HG02623 (cell line): ENCODE measurements around the gene RAB11FIP5.
"Not testable (repeated sequence)": the region's sequence is repeated elsewhere in the genome, so short reads cannot be mapped to it uniquely, and the experiment has no call there.

Source experiments
- ATAC-seq: cut with Tn5 transposase; IDR thresholded peaks from one replicate; pipeline ENCODE4 v1.9.1; 2021; ENCODE audit warnings: moderate library complexity; ENCODE audit not compliant: unreplicated experiment

The RAB11FIP5 gene

DNA sequence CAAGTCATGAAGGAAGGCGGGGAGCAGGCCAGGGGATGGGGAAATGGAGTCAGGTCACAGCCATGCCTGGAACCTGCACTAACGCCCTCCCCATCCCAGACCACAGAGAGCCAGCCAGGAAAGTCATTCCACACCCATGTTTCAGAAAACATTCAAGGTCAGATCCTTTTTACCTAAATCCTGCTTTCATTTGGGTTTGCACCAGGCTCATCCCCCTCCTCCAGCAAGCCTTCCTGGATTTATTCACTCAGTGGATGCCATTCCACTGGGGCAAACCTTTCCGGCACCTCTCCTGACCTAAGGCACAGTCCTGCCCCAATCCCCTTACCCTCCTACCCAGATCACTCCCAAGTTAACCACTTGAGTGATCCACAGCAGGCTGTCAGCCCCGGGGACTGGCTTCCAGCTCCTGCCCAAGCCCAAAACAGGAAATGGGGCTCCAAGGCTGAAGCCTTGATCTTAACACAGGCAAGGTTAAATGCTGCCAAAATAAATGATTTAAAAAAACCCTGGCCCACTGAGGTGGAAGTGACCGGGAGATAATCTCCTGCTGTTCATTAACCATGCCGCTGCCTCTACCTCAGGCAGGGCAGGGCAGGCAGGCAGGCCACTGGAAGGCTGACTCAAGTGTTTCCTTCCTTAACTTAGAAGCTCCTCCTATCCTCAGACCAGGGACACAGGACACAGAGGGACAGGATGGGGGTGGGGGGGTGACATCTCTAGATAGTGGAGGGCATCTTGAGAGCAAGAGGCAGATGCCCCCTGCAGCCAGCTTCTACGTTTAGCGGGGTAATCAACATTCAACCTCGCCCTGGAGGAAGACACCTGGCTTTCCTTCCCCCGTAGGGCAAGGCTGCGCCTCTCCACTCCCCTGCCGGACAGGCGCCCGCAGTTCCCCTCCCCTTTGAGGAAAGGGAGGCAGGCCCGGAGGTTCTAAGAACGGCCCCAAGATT is 1.4 kb downstream of the RAB11FIP5 start:
- no peak for ATAC-seq

DNA sequence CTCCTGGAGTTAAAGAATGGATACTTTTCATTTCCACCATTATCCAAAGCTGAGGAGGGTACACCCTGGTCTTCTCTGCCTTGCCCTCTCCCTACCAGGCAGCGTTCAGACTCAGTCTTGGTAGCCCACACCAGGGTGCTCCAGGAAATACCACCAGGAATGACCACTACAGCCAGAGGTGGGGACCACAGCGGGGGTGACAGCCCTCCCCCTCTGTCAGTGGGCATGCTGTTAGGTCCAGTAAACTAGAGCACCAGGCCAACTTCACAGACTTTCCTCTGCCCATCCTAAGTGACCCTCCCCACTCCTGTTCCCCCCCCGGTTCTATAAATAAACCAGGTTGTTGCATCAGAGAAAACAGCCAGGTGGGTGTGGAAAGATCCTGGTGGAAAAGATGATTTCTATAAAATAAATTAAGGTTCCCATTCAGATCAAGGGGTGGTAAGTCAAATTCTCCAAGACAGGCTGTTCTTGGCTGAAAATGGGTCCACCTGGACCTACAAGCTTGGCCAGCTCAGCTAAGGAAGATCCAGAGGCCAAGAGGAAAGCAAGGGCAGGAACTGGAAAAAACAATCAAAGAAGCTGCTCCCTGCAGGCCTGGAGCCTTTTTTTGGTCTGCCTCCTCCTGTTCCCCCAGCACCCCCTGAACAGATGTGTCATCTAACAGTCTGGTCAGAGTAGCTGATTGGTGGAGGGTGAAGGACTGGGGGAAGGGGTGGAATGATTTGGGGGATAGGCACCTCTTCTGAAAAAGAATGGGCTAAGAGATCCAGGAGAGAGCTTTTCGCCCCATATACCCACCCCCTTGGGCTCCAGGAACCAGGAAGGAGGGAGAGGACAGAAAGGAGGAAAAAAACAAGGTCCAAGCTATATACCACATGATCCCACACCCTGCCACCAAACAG is 2.3 kb downstream of the RAB11FIP5 start:
- ATAC-seq: no peak

DNA sequence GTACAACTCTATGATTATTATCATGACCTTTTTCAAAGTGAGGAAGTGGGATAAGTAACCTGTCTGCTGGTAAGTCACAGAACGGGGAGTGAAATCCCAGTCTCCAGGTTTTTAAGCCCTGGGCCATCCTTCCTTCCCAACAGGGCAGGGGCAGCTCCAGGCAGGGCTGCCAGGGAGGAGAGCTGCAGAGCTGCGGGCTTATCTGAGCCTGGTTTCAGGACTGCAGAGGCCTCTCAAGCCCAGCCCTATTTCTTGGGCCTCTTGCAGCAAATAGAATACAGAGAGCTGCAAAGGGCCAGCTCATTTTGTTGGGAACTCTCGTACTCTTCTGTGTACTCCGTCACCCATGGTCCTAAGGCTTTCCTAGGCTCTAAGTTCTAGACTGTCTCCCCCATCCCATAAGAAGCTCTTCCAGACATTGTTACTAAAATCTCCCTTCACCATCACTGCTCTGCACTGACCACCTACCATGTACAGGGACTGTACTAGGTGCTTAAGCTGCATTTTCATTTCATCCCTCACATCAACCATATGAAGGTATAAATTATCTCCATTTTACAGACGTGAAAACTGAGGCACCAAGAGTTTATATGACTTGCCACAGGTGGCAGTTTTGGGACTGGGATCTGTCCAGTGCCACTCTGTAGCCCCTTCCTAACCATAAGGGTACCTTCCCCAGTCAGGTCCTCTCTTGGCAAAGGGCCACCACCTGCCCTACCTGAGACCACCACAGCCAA is 3.1 kb downstream of the RAB11FIP5 start:
- ATAC-seq: no peak

DNA sequence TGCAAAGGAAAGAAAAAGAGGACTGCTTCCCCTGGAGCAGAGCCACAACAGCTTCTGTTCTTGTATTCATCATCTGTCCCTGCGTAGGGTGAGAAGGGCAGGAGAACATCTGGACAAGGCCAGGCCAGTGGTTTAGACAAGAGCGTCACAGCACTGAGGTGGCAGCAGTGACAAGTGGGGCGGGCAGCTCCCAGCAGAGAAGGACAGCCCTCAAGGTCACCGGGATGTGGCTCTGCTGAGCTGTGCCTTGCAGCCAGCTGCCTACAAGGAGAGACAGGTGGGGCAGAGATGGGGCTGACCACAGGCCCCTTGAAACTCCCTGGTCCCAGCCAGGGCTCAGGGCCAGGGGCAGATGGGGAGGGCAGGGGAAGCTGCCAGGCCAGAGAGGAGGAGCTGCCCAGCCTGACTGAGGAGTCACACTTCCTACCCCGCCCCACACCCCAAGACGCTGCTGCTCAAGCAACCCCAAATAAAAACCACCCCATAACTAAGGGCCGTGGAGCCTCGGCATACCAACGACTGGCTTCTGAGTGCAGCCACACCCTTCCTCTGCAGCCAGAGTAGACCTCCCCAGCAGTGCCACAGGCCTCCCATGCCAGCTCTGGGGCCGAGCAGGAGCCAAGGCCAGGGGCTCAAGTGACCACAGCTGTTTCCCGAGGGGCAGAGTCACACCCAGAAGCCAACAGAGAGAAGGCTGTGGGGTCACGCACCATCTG is 5.4 kb downstream of the RAB11FIP5 start:
- no peak for ATAC-seq

DNA sequence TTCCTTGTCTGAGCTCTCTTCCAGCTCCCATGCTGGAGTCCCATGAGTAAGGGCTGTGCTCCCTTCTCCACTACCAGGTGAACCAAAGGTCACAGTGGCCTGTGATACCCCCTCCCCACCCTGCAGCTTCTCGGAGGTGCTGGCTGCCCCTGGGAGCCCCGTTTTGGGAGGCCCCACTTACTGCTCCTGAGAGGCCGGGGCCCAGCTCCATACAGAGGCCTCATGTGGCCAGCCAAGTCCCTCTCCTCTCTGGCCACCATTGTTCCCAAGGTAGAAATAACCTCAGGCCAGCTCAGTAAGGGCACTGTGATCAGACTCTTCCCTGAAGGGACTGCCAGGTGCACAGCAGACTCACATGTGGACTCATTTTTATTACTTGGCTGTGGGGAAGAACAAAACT is 6.0 kb downstream of the RAB11FIP5 start:
- no peak for ATAC-seq

DNA sequence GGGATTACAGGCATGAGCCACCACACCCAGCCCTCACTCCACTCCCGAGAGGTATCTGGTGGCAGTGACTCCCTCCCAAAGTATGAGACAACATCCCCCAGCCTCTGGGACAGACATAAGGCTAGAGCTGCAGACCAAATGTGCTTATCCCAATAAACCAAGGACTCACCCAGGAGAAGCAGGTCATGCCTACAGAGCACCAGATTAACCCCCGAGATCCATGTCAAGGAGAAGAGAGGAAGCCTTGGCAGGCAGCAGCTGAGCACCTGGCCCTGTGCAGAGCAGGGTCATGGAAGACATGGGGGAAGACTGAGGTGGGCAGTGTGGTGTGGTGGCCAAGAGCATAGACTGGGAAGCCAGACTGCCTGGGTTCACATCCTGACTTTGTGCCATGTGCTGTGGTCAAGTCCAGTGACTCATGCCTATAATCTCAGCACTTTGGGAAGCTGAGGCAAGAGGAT is 7.2 kb downstream of the RAB11FIP5 start:
- ATAC-seq: no peak

DNA sequence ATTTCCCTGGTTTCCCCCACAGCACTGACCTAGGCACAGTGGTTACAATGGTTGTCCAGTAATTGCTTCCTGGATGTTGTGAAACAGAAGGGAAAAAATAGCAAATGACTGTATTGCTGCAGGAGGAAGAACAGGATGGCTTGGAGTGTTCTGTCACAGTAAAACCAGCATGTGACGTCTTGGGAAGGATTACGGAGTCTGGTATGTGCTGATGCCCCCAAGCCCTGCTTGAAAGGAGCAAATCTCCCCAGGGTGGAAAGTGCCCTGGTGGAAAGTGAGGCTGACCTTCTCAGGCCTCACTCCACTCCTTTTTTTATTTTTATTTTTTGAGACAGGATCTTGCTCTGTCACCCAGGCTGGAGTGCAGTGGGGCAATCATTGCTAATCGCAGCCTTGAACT is 7.8 kb downstream of the RAB11FIP5 start:
- no peak for ATAC-seq

DNA sequence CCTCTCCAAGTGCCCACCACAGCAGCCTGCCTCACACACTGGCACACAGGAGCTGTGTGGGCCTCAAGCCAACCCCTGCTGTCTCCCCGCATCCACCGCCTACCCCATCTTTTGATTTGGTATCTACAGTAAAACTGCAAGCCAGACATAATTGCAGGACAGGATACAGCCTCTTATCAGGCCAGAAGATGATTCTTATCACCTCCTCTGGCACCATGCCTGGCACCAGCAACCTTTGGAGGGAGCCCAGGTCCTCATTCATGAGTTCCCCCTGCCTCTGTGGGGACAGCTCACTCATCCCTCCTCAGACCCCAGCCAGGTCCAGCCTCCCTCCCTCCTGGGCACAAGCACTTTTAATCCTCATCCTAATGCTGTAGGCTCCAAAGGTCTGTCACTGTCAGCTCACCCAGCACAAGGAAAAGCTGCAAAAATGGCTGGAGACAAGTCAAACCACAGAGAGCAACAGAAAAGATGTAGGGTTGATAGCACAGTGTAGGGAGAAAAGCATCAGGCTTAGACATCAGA is 9.7 kb downstream of the RAB11FIP5 start:
- ATAC-seq: no peak

DNA sequence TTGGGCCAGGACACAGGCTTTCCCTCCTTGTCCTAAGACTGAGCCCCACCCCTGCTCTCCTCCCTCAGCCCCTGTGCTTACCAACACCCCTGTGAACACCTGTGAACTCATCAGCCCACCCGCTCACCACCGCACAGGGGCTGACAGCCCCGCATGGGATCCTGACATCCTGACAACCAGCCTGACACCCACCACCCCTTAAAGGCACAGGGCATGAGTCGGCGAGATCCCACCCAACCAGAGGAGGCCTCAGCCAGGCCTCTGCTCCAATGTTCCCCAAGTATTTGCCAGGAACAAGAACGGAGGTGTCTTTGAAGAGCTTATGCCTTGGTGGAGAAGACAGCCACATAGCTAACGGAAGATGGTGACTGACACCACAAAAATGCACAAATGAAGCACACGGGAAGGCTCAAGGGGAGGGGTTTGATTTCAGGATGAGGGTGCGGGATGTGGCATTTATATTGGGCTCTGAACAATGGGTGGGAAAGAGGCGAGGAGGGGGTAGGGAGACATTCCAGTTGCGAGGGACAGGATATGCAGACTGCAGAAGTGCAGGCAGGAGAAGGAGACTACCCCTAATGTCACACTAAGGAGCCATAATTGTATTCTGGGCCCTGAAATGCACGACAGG is 11.0 kb downstream of the RAB11FIP5 start:
- no peak for ATAC-seq

DNA sequence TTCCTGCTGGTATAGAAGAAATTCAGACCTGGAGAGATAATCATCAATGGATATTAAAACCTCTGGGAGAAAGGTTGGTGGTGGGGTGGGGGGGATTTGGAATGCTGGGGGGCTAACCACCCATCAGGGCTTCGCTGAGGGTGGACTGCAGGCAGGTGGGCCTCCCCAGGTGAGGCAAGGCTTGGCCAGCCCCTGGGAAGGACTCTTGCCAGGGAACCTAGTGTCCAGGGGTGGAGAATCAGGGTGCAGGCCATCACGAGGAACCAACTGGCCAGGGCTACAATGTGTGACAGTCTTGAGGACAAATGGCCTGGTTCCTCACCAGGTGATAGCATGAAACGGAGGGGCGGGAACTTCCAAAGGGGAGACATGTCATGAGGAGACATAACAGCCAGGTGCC is 11.8 kb downstream of the RAB11FIP5 start:
- no peak for ATAC-seq

DNA sequence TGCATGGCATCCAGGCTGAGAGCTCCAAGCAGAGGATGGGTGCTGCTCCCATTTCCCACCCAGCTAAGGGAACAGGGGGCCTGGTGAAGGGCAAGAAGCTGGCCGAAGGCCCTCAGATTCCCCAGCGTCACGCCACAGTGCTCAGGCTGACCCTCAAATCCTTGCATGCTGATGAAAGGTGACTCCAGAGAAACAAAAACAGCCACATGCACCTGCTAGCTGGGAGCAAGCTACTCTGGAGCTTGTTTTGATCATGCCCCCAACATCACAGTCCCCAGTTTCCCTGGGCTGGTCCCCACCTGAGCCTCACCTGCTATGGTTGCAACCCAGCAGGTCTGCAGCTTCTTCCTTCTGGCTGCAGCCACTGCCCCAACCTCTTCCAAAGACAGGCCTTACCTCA is 13.3 kb downstream of the RAB11FIP5 start:
- ATAC-seq: no peak

DNA sequence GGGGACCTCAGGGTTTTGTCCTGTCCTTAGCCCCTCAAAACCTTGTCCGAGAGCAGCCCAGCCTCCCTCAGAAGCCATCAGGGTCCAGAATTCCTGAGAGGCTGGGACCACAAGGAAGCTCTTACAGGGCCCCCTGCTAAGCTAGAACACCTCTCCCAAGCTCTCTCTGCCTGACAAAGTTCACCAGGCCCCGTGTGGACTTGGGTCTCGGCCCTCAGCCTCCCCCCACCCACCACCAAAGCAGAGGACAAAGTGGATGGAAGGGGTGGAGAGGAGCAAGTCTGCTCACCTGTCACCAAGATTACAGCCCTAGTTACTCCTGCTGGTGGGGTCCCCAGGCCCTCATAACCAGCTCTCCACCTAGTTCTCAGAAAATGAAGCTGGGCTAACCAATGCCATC is 16.8 kb downstream of the RAB11FIP5 start:
- ATAC-seq: no peak

DNA sequence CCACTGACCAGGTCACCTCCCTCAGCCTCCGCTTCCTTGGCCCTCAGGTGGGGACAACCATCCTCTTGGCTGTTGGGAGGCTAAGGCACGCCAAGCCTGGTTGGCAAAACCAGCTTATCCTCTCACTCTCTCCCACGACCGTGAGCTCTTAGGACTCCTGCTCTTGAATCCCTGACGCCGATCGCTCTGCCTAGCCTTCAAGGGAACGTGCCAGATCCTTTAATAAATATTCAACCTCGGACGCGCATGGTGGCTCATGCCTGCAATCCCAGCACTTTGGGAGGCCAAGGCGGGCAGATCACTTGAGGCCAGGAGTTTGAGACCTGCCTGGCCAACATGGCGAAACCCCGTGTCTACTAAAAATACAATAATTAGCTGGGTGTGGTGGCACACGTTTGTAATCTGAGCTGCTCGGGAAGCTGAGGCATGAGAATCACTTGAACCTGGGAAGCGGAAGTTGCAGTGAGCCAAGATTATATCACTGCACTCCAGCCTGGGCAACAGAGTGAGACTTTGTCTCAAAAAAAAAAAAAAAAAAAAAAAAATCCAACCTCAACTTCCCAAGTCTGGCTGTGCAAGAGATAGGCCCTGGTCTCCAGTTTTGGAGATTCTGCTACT is 19.0 kb downstream of the RAB11FIP5 start:
- ATAC-seq: not testable (repeated sequence)

DNA sequence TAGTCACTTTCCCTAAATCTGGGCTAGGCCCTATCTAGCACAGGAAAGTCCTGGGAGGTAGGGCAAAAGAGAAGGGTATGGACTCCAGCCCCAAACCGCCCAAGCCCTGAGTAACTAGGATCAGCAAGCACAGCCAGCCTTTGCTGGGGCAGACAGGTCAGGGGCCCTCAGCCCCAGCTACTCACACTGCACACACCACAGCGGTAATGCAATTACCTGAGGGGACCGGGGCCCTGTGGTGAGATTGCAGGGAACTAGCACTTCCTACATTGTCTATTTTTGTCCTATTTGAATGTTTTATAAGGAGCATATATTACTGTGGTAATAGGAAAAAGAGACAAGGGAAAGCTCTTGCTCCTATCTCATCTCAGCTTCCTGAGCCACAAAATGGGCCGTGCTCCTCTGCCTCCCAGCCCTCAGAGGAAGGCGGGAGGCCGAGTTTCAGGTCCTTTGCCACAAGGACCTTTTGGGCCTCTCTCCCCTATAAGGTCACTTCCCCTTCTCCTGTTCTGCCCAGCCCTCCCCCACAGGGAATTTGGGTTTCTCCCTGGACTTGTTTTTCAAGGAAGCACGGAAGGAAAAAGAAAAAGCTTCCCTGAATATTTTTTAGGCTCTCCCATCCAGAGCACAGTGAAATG is 20.5 kb downstream of the RAB11FIP5 start:
- no peak for ATAC-seq

DNA sequence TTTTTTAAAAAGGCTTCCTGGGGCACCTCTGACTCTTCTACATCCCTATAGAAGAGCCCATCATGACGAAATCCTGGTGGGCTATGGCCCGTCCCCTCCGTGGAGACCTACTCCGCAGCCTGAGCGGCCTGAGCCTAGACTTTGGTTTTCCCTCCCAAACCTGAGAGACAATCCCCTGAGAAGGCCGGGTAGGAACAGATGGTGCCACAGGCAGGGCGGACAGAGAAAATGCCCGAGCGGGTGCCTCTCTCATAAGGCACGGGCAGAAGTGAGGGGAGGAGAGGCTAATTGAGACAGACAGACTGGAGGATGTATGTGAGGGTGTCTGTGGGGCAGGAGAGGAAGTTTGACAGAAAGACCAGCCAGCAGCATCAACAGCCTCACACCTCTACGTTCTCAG is 21.1 kb downstream of the RAB11FIP5 start:
- no peak for ATAC-seq

DNA sequence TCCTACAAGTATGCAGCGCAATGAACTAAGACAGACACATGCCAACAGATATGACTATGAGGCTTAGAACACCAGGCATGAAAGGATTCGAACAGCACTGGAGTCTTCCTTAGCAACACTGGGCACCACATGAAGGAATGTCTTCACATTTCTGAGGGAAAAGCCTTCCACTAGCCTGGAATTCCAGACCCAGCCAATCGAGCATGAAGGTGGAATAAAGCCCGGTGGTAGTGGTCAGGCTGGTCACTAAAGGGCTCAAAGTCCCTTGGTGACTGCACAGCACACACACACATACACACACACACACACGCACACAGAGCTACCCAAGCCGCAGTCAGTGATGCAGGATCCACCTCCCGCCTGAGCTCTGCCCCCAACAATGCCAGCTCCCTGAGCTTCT is 21.6 kb downstream of the RAB11FIP5 start:
- ATAC-seq: no peak

DNA sequence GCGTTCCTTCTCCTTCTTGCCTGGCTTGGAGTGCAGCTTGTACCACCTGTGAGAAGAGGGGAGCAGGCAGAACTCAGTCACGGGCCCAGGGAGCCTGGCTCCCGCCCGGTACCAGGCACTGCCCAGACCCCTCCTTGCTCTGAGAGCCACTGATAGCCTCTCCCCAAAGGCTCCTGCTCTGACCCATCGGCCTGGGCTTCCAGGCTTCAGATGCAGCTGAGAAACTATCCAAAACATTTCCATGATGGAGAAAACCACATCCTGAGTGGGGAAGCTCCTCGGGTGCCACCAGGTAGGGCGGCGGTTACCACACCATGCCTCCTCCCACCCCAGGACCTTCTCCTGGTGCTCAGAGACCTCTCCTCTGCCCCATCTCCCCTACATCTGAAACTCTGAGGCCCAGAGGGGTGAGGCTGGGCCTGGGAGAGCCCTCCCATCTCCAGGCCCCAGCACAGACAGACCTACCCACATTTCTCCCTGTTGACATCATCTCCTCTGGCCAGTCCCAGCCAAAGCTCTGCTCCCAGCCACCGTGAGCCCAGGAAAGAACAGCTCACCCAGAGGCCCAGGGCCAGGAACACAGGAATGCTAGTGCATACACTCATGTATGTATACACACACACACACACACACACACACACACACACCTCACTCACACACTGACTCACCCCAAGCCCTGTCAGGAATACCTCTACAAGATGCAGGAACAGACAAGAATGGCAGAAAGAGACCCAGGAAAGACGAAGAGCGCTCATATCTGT is 23.3 kb downstream of the RAB11FIP5 start:
- ATAC-seq: no peak

DNA sequence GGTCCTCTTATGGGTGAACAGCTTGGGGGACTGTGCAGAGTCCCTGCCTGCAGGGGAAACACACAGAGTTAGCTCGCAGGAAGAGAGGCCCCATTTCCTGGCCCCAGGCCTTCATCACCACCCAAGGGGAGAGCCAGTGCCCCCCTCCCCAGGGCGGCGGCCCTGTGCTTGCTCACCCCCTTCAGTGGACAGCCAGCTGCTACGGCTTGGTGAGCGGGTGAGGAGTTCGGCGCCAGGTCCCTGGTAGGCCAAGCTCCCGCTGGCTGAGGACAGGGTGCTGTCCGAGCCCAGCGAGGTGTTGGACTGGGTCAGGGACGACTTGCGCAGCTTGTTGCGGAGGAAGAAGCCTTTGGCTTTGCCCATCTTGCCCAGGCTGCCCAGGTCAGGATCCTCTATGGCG is 24.0 kb downstream of the RAB11FIP5 start:
- ATAC-seq: no peak
